Subcutaneous adipose tissue (tissue), 4 donors: ENCODE data around the gene OSTC. TPM values are rescaled to one million over a fixed set of nuclear protein-coding genes. Genes with fewer than 3 reads are reported as not detected.

ENCODE experiments used
- CTCF ChIP-seq: fragments of 450-650 bp; IDR thresholded peaks from one replicate; pipeline ENCODE4 v1.5.1; 2016; ENCODE audit warnings: low read depth, mild to moderate bottlenecking, control low read depth, antibody characterized with exemption, moderate library complexity
- total RNA-seq, 4 donors: library from RNA; depleted of rRNA; stranded (reverse); fragments of >200 nt; gene quantifications; one replicate each; pipeline ENCODE4 v1.1.0, GENCODE V29; 2016

Gene OSTC
- total RNA-seq, 4 donors from 2014 or later: 34.7 to 97.1 (median 69.7) TPM

- TF ChIP-seq CTCF: no peak
Observed at GRCh38 chr4:108702960-108703359, 52.6 kb downstream of the OSTC start.

- TF ChIP-seq CTCF: no peak
Observed at GRCh38 chr4:108703370-108703769, 53.0 kb downstream of the OSTC start.

GRCh38 chr4:108703966-108704365 is 53.6 kb downstream of the OSTC start:
- no peak for TF ChIP-seq CTCF

GRCh38 chr4:108706289-108706688 is 55.9 kb downstream of the OSTC start:
- TF ChIP-seq CTCF: no peak

GRCh38 chr4:108709234-108709633 is 58.8 kb downstream of the OSTC start:
- TF ChIP-seq CTCF: no peak

GRCh38 chr4:108709722-108710121 is 59.3 kb downstream of the OSTC start:
- TF ChIP-seq CTCF: no peak

GRCh38 chr4:108714880-108715279 is 64.5 kb downstream of the OSTC start:
- no peak for TF ChIP-seq CTCF
